Raji (cell line): ENCODE measurements around the gene MRPS2.

Source experiments
- POLR2A ChIP-seq: IDR thresholded peaks from 2 replicates; pipeline ENCODE4 v1.6.1; 2011; ENCODE audit warnings: low read depth, low read length, control low read depth; ENCODE audit not compliant: insufficient read depth

Gene MRPS2

GRCh38 chr9:135515083-135515951 is 14.8 kb downstream of the MRPS2 start:
- no peak for TF ChIP-seq POLR2A

GRCh38 chr9:135516132-135516860 is 15.8 kb downstream of the MRPS2 start:
- TF ChIP-seq POLR2A, result no peak

- no peak for TF ChIP-seq POLR2A
Measured at GRCh38 chr9:135517407-135517822, 16.9 kb downstream of the MRPS2 start.

- no peak for TF ChIP-seq POLR2A
Measured at GRCh38 chr9:135519179-135519971, 18.9 kb downstream of the MRPS2 start.

GRCh38 chr9:135520916-135521607 is 20.6 kb downstream of the MRPS2 start, which contains the start of gene LCN1:
Gene LCN1, plus strand, starts transcription at chr9:135521440. Its CDS starts 58 bp downstream, at chr9:135521498.
- TF ChIP-seq POLR2A, result no peak

- no peak for TF ChIP-seq POLR2A
Measured at GRCh38 chr9:135521608-135522095, 21.2 kb downstream of the MRPS2 start.

- no peak for TF ChIP-seq POLR2A
Measured at GRCh38 chr9:135522137-135522877, 21.8 kb downstream of the MRPS2 start.

GRCh38 chr9:135522931-135523330 is 22.4 kb downstream of the MRPS2 start:
- TF ChIP-seq POLR2A, result no peak

- TF ChIP-seq POLR2A, result no peak
Measured at GRCh38 chr9:135523521-135524129, 23.1 kb downstream of the MRPS2 start.

GRCh38 chr9:135524130-135524861 is 23.8 kb downstream of the MRPS2 start:
- TF ChIP-seq POLR2A, result no peak

- TF ChIP-seq POLR2A, result no peak
Measured at GRCh38 chr9:135525241-135526088, 25.0 kb downstream of the MRPS2 start.
